HL-60 (cell line): ENCODE results near the gene CTNNA2.

Experiments used
- POLR2AphosphoS5 ChIP-seq: IDR thresholded peaks from 2 replicates; pipeline ENCODE4 v1.6.1; 2012; ENCODE audit warnings: low read depth
- SPI1 ChIP-seq: IDR thresholded peaks from 2 replicates; pipeline ENCODE4 v1.6.1; 2012; ENCODE audit warnings: low read depth, mild to moderate bottlenecking, borderline replicate concordance
- TF ChIP-seq, protein P1 (sequence below): IDR thresholded peaks from one replicate; pipeline ENCODE4 v1.5.1; 2011; ENCODE audit warnings: low read length, control low read depth, inconsistent platforms; ENCODE audit not compliant: insufficient read depth

DNA sequence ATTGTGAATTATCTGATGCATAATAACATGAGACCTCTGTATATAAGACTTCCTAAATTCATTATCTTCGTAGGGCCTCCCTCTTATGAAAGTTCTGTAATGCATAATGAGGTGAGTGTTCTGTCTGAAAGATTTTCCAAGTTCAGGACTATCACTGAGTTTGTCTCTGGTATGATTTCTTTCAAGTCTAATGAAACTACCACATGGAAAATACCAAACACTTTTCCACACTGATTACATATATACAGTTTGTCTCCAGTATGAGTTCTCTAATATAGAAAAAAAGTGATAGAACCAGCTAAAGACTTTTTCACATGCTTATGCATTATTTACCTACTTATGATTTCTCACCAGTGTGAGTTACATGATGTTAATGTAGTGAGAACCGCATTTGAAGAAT lies 34.7 kb downstream of the CTNNA2 start:
- TF ChIP-seq, protein P1, sequence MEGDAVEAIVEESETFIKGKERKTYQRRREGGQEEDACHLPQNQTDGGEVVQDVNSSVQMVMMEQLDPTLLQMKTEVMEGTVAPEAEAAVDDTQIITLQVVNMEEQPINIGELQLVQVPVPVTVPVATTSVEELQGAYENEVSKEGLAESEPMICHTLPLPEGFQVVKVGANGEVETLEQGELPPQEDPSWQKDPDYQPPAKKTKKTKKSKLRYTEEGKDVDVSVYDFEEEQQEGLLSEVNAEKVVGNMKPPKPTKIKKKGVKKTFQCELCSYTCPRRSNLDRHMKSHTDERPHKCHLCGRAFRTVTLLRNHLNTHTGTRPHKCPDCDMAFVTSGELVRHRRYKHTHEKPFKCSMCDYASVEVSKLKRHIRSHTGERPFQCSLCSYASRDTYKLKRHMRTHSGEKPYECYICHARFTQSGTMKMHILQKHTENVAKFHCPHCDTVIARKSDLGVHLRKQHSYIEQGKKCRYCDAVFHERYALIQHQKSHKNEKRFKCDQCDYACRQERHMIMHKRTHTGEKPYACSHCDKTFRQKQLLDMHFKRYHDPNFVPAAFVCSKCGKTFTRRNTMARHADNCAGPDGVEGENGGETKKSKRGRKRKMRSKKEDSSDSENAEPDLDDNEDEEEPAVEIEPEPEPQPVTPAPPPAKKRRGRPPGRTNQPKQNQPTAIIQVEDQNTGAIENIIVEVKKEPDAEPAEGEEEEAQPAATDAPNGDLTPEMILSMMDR: no peak
- no peak for TF ChIP-seq SPI1
- no peak for TF ChIP-seq POLR2AphosphoS5
